NCI-H1092 treated with DMSO at 0.1 percent for 48 hours (cell line): ENCODE results near the gene SPRN.
"Not testable (repeated sequence)": the region's sequence is repeated elsewhere in the genome, so short reads cannot be mapped to it uniquely, and the experiment has no call there.

Experiments used
- DNase-seq: peaks from one replicate; lab custom pipeline; 2025; lab: John Stamatoyannopoulos, UW

SPRN gene

GRCh38 chr10:133424601-133425000 is at the start of gene SPRN:
Gene SPRN (minus strand): TSS chr10:133424625. CDS start chr10:133423681, 944 bp downstream.
- DNase-seq, result not testable (repeated sequence)

- DNase-seq, result no peak
Measured at GRCh38 chr10:133474027-133474426, 49.6 kb upstream of the SPRN start.

- DNase-seq, result no peak
Measured at GRCh38 chr10:133473270-133473669, 48.8 kb upstream of the SPRN start.

- DNase-seq, result no peak
Measured at GRCh38 chr10:133471300-133472109, 47.1 kb upstream of the SPRN start.

- DNase-seq, result not testable (repeated sequence)
Measured at GRCh38 chr10:133469205-133469604, 44.8 kb upstream of the SPRN start.

GRCh38 chr10:133467286-133467911 is 43.0 kb upstream of the SPRN start:
- DNase-seq, result no peak

- no peak for DNase-seq
Measured at GRCh38 chr10:133466683-133467275, 42.4 kb upstream of the SPRN start.

- DNase-seq, result no peak
Measured at GRCh38 chr10:133465950-133466474, 41.6 kb upstream of the SPRN start.

GRCh38 chr10:133465191-133465949 is 40.9 kb upstream of the SPRN start:
- DNase-seq, result no peak

GRCh38 chr10:133464582-133465031 is 40.2 kb upstream of the SPRN start:
- no peak for DNase-seq

GRCh38 chr10:133462512-133463305 is 38.3 kb upstream of the SPRN start:
- no peak for DNase-seq

- no peak for DNase-seq
Measured at GRCh38 chr10:133461841-133462240, 37.4 kb upstream of the SPRN start.

- no peak for DNase-seq
Measured at GRCh38 chr10:133461027-133461426, 36.6 kb upstream of the SPRN start.

GRCh38 chr10:133460208-133460769 is 35.9 kb upstream of the SPRN start:
- no peak for DNase-seq

GRCh38 chr10:133459454-133460207 is 35.2 kb upstream of the SPRN start:
- no peak for DNase-seq

- DNase-seq, result no peak
Measured at GRCh38 chr10:133458710-133459453, 34.5 kb upstream of the SPRN start.

- no peak for DNase-seq
Measured at GRCh38 chr10:133458021-133458709, 33.7 kb upstream of the SPRN start.

- no peak for DNase-seq
Measured at GRCh38 chr10:133457100-133457841, 32.8 kb upstream of the SPRN start.
